AG09309 (cell line): ENCODE data around the gene MAST3.

Experiments used
- DNase-seq: peaks from one replicate; pipeline ENCODE4 v3.0.0-alpha.2; 2010; ENCODE audit warnings: low read depth
- H3K4me3 ChIP-seq: 2 replicates; pipeline ENCODE4 v1.5.1; 2011; ENCODE audit warnings: mild to moderate bottlenecking, low read depth, low read length, moderate library complexity; ENCODE audit not compliant: control insufficient read depth
- TF ChIP-seq, protein P1 (sequence below): IDR thresholded peaks from 2 replicates; pipeline ENCODE4 v1.5.1; 2011; ENCODE audit warnings: mild to moderate bottlenecking, low read depth, low read length, inconsistent platforms; ENCODE audit not compliant: insufficient read depth, control insufficient read depth; ENCODE audit errors: missing control alignments

MAST3 gene

DNA sequence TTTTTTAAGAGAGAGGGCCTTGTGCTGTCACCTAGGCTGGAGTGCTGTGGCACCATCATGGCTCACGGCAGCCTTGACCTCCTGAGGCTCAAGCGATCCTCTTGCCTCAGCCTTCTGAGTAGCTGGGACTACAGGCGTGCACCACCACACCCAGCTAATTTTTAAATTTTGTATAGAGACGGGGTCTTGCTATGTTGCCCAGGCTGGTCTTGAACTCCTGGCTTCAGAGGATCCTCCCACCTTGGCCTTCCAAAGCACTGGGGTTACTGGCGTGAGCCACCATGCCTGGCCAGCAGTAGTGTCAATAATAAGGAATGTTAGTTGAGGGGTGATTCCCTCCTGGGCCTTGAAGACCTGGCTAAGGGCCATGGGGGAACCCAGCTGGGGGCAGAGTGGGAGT, 23.6 kb downstream of the MAST3 start:
- TF ChIP-seq, protein P1, sequence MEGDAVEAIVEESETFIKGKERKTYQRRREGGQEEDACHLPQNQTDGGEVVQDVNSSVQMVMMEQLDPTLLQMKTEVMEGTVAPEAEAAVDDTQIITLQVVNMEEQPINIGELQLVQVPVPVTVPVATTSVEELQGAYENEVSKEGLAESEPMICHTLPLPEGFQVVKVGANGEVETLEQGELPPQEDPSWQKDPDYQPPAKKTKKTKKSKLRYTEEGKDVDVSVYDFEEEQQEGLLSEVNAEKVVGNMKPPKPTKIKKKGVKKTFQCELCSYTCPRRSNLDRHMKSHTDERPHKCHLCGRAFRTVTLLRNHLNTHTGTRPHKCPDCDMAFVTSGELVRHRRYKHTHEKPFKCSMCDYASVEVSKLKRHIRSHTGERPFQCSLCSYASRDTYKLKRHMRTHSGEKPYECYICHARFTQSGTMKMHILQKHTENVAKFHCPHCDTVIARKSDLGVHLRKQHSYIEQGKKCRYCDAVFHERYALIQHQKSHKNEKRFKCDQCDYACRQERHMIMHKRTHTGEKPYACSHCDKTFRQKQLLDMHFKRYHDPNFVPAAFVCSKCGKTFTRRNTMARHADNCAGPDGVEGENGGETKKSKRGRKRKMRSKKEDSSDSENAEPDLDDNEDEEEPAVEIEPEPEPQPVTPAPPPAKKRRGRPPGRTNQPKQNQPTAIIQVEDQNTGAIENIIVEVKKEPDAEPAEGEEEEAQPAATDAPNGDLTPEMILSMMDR, result no peak
- no peak overlapping the region for H3K4me3 ChIP-seq
- DNase-seq, result no peak

DNA sequence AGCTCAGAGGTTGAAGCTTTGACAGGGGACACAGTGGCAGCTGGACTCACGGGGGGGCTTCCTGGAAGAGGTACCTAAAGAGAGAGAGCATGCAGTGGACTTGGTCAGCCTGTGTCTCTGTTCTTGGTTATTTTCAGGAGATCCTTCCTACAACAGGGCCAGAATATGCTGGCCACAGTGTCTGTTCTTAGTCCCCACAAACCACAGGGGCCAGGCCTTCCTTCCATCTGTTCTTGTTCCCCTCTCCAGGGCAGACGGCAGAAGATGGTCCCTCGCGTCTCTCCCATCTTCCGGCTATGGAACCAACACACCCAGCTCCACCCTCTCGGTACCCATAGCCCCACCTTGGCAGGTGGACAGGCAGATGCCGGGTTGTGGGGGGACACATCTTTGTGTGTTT, 24.8 kb downstream of the MAST3 start:
- H3K4me3 ChIP-seq, result no peak overlapping the region
- no peak for DNase-seq
- TF ChIP-seq, protein P1, result no peak

DNA sequence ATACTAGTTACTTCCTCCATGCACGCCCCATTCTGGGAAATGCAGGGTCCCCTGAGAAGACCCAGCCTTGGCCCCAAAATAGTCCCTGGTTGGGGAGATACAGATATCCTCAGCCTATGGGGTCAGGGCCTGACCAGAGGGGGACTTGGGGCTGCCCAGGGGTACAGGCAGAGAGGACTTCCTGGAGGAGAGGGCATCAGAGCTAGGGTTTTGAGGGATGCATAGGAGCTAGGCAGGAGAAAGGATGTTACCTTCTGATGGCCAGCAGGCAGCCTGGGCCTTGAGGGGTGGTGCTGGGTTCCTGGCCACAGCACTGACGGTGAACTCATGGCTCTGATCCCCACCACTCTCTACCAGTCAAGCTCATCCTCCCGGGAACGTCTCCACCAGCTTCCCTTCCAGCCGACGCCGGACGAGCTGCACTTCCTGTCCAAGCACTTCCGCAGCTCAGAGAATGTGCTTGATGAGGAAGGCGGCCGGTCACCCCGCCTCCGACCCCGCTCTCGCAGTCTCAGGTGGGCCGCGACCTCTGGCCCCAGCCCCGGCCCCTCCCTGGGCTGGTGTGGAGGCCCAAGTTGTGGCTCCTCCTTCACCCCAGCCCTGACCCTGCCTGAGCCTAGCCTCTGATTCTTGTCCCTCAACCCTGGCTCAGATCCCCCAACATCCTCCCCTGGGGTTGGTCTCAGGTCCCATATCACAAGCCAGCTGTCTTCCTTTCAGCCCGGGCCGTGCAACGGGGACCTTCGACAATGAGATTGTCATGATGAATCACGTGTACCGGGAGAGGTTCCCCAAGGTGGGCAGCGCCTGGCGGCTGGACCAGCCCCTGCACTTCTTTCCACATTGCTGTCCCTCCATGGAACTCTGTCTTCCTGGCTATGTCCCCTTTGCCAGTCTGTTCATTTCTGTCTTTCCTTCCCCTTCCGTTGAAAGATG, 25.6 kb downstream of the MAST3 start:
- DNase-seq, result no peak
- no peak overlapping the region for H3K4me3 ChIP-seq
- TF ChIP-seq, protein P1, result no peak

DNA sequence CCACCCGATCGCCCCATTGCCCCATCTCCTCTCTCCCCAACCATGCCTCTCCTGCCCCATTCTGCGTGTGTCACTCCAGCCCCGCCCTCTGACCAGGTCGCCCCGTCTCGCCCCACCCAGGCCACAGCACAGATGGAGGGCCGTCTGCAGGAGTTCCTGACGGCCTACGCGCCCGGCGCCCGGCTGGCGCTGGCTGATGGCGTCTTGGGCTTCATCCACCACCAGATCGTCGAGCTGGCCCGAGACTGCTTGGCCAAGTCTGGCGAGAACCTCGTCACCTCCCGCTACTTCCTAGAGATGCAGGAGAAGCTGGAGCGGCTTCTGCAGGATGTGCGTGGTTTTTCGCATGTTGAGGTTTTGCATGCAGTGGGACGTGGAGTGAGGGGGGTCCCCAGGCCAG, 26.2 kb downstream of the MAST3 start:
- no peak for DNase-seq
- H3K4me3 ChIP-seq, result no peak overlapping the region
- TF ChIP-seq, protein P1, result no peak

DNA sequence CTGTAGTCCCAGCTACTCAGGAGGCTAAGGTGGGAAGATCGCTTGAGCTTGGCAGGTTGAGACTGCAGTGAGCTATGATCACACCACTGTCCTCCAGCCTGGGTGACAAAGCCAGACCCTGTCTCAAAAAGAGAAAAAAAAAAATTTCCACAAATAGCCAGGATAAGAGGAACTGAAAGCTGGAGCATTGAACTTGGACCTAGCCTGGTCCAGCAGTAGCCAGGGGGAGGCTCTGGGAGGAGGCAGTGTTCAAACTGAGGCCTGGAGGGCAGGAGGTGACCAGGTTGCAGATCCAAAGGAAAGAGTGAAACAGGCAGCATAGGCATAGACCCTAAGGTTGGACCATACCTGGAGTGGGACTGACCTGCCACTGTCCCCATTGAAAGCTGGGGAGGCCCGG, 28.5 kb downstream of the MAST3 start:
- TF ChIP-seq, protein P1, result no peak
- DNase-seq, result no peak

DNA sequence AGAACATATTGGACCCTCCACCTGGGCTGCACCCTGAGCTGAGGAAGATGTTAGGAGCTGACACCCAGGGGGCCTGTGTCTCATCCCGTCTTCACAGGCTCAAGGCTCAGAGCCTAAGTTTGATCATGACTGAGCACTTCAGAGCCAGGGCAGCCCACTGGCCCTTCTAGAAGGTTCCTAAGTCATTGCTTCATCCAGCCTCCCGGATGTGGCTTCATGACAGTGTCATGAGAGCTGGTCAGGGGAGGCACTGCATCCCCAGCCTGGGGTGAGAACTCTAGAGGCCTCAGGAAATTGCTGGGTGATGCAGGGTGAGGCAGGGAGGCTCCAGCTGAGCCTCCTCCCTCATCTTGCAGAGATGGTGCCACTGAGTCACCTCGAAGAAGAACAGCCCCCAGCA, 30.5 kb downstream of the MAST3 start:
- no peak overlapping the region for H3K4me3 ChIP-seq
- TF ChIP-seq, protein P1, result no peak
- DNase-seq, result no peak

More for the DNA sequence above, 28.5 kb downstream of the MAST3 start:
- no peak overlapping the region for H3K4me3 ChIP-seq

DNA sequence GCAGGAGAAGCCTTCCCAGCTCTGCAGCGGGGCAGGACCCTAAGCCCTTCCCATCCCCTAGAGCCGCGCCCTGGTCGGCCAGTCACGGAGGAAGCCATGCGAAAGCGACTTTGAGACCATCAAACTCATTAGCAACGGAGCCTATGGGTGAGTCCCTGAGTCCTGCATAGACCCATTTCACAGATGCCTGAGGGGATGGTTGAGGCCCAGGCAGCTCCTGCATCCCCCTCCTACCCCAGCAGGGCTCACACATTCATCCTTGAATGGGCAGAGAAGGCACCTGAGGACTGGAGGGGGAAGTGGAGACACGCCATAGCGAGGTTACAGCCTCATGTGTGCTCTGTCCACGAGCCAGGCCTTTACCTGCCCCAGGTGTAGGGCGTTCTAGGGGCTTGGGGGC, 31.2 kb downstream of the MAST3 start:
- DNase-seq, result no peak
- no peak overlapping the region for H3K4me3 ChIP-seq
- TF ChIP-seq, protein P1, result no peak
